Measurements from ENCODE around the gene WDR82.

Gene WDR82

GRCh38 chr3:52237006-52237656, 41.3 kb downstream of the WDR82 start:
- H3K4me1 Mint-ChIP-seq = peaks cover 45 to 95% of the 10 kb centered on the region in 2 donors
- peak overlapping the region; percentile 90 for H3K27ac Mint-ChIP-seq
- DNase-seq = no peak

DNA sequence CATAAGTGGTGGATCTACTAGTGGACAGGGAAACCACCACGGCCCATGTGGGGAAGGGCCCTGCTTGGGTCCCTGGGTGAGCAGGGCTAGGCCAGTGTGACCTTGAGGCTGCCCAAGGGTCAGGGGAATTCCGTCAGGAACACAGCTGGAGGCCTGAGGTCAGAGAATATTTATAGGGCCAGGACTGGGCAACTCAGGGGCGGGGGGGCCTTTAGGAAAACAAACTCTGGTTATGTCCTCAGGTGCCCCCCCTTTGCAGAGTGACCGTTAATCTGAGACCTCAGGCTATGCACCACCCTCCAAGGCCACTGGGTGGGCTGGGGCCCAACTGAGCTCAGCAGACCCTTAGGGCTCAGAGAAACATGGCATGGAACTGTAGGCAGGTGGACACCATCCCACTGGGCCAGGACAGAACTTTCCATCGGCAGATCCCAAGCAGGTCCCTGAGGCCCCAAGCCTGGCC, 42.0 kb downstream of the WDR82 start:
- DNase-seq (no peak), ATAC-seq (replicated peaks) (no peak)
- Mint-ChIP-seq H3K36me3 (peaks cover 33 to 52% of the 10 kb centered on the region in 2 donors), H3K27ac (peak overlapping the region; percentile 60), H3K4me3 (peak overlapping the region; percentile 36 to 46), H3K4me1 (peaks cover 48 to 95% of the 10 kb centered on the region in 2 donors), H3K9me3 (no peaks in the 10 kb centered on the region), H3K27me3 (no peaks in the 10 kb centered on the region)

More at GRCh38 chr3:52237006-52237656, 41.3 kb downstream of the WDR82 start:
- Mint-ChIP-seq H3K4me3 (peak overlapping the region; percentile 94), H3K36me3 (peaks cover 29 to 51% of the 10 kb centered on the region in 2 donors), H3K27me3 (no peaks in the 10 kb centered on the region), H3K9me3 (no peaks in the 10 kb centered on the region)
- ATAC-seq (replicated peaks) = no peak

DNA sequence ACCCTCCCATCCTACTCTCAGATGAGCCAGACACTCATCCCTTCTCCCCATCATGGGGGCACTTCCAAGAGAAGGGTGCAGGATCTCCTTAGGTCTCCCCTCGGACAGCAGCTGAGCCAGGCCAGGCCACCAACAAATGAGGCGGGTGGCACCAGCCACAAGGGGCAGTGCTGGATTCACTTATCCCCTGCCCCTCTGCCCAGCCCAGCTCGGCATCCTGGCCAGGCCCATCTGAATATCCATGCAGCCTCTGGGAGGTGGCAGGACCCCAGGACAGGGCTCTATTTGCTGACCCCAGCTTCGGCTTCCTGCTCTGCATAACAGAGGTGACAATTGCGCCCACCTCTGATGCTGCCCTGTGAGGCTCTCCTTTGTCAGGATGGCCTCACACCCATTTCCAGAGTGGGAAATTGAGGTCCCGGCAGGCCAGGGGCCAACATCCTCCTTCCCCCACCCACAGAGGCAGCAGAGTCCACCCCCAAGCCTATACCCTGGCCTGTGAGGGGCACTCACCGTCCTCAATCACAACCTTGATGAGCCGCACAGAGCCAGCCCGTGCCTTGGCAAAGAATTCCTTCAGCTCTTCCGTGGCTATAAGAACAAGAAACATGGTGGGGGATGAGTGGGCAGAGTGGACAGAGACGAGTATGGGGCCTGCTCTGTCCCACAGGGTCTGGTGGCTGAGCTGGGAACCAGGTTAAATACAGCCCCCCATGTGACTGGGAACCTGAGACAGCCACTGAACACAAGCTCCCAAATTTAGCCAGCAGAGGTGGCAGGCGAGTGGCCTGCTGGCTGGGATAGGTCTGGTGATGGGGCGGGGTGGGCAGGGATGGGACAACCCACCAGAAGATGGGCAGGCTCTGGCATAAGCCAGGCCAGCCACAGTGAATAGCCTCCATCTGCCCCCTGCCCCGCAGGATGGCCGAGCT, 43.7 kb downstream of the WDR82 start:
- DNase-seq (no peak), ATAC-seq (replicated peaks) (no peak)
- Mint-ChIP-seq H3K36me3 (peaks cover 41 to 52% of the 10 kb centered on the region in 2 donors), H3K27me3 (no peaks in the 10 kb centered on the region), H3K4me1 (peaks cover 38 to 88% of the 10 kb centered on the region in 2 donors), H3K9me3 (no peaks in the 10 kb centered on the region), H3K27ac (peak overlapping the region; percentile 62), H3K4me3 (no peak overlapping the region)

- Mint-ChIP-seq H3K27ac (peak overlapping the region; percentile 62), H3K36me3 (peaks cover 44 to 54% of the 10 kb centered on the region in 2 donors), H3K4me3 (no peak overlapping the region), H3K9me3 (no peaks in the 10 kb centered on the region), H3K4me1 (peaks cover 36 to 81% of the 10 kb centered on the region in 2 donors), H3K27me3 (no peaks in the 10 kb centered on the region)
- DNase-seq = no peak
- no peak for ATAC-seq (replicated peaks)
Observed at GRCh38 chr3:52233968-52234367, 44.5 kb downstream of the WDR82 start.

GRCh38 chr3:52233108-52233591, 45.3 kb downstream of the WDR82 start:
- H3K9me3 Mint-ChIP-seq = no peaks in the 10 kb centered on the region
- DNase-seq (no peak), ATAC-seq (replicated peaks) (no peak)
- peaks cover 44 to 51% of the 10 kb centered on the region in 2 donors for H3K36me3 Mint-ChIP-seq
- no peak overlapping the region for H3K27ac Mint-ChIP-seq
- H3K27me3 Mint-ChIP-seq = no peaks in the 10 kb centered on the region
- peaks cover 34 to 78% of the 10 kb centered on the region in 2 donors for H3K4me1 Mint-ChIP-seq
- H3K4me3 Mint-ChIP-seq = no peak overlapping the region

DNA sequence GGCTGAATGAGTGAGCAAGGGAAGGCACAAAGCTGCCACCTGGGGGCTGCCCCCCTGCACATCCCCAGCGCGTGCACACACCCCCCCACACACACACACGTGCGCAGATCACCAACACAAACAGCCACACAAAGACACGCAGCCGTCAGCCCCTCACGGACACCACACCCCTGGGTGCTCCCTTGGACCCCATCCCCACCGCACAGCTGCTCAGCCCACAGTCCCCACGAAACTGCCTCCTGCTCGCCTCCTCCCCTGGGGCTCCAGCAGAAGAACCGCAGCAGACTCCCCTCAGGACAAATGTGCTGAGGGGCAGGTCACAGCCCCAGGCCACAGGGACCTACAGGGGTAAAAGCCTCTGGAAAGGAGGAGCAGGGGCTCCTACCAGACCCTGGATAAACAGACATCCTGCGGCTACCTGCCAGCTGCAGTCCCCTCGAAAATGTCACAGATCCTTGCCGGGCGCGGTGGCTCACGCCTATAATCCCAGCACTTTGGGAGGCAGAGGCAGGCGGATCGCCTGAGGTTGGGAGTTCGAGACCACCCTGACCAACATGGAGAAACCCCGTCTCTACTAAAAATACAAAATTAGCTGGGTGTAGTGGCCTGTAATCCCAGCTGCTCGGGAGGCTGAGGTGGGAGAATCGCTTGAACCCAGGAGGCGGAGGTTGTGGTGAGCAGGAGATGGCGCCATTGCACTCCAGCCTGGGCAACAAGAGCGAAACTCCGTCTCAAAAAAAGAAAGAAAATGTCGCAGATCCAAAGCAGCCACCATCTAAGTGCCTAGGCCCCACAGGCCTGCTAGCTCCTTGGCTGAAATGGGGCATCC, 46.0 kb downstream of the WDR82 start:
- DNase-seq = no peak
- Mint-ChIP-seq H3K27me3 (no peaks in the 10 kb centered on the region), H3K9me3 (no peaks in the 10 kb centered on the region), H3K4me3 (peak overlapping the region in 1 of 2 donors; percentile 36), H3K27ac (peak overlapping the region; percentile 81), H3K4me1 (peaks cover 31 to 78% of the 10 kb centered on the region in 2 donors), H3K36me3 (peaks cover 46 to 55% of the 10 kb centered on the region in 2 donors)
- no peak for ATAC-seq (replicated peaks)

DNA sequence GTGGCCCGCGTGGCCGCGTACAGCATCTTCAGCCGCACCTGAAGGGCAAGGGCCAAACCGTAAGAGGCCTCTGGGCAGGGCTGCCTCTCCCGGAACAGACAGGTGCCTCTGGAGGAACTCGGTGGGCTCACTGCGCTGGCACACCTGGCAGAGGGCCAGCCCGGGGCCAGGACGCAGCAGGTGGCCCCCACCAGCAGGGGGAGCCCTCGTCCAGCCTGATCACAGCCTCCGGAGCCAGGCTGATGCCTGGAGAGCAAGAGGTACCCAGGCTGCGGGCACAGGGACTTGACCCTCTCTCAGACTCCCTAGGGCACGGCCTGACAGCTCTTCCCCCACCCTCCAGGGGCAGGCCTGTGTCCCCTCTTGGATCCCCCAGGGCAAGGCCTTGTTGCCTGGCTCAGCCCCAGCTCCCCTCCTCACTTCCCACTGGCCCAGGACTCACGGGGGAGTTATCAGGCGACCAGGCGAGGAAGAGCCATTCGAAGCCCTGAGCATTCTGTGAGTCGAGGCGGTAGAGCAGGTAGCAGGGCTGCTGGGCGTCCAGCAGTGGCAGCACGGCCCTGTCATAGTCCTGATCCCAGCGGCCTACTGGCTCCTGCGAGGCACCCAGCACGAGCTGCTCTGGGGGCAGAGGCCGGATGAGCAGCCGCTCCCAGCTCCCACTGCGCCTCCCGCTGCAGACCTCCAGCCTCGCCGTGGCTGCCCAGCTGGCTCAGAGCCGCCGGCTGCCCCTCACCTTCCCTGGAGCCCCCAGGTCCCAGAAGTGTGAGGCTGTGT, 46.8 kb downstream of the WDR82 start:
- DNase-seq (peak; percentile 69), ATAC-seq (replicated peaks) (peak; percentile 88 to 90)
- Mint-ChIP-seq H3K9me3 (no peaks in the 10 kb centered on the region), H3K36me3 (peaks cover 48 to 54% of the 10 kb centered on the region in 2 donors), H3K27ac (peak overlapping the region; percentile 77), H3K27me3 (no peaks in the 10 kb centered on the region), H3K4me1 (peaks cover 29 to 78% of the 10 kb centered on the region in 2 donors), H3K4me3 (peak overlapping the region; percentile 33 to 59)

- Mint-ChIP-seq H3K4me1 (peaks cover 30 to 78% of the 10 kb centered on the region in 2 donors), H3K4me3 (peak overlapping the region in 1 of 2 donors; percentile 32), H3K36me3 (peaks cover 45 to 50% of the 10 kb centered on the region in 2 donors), H3K9me3 (no peaks in the 10 kb centered on the region), H3K27me3 (no peaks in the 10 kb centered on the region), H3K27ac (peak overlapping the region; percentile 77)
- DNase-seq = no peak
- ATAC-seq (replicated peaks) = no peak
Observed at GRCh38 chr3:52230889-52231499, 47.5 kb downstream of the WDR82 start.

GRCh38 chr3:52230461-52230860, 48.0 kb downstream of the WDR82 start:
- H3K36me3 Mint-ChIP-seq = peaks cover 43 to 48% of the 10 kb centered on the region in 2 donors
- H3K4me1 Mint-ChIP-seq = peaks cover 31 to 78% of the 10 kb centered on the region in 2 donors
- no peaks in the 10 kb centered on the region for H3K9me3 Mint-ChIP-seq
- no peak overlapping the region for H3K4me3 Mint-ChIP-seq
- peak overlapping the region; percentile 51 for H3K27ac Mint-ChIP-seq
- no peaks in the 10 kb centered on the region for H3K27me3 Mint-ChIP-seq
- ATAC-seq (replicated peaks) = no peak
- DNase-seq = no peak

GRCh38 chr3:52229656-52230055, 48.8 kb downstream of the WDR82 start:
- Mint-ChIP-seq H3K27me3 (no peaks in the 10 kb centered on the region), H3K9me3 (no peaks in the 10 kb centered on the region), H3K36me3 (peaks cover 42 to 49% of the 10 kb centered on the region in 2 donors), H3K4me1 (peaks cover 32 to 78% of the 10 kb centered on the region in 2 donors), H3K27ac (no peak overlapping the region), H3K4me3 (no peak overlapping the region)
- DNase-seq (no peak), ATAC-seq (replicated peaks) (no peak)

- Mint-ChIP-seq H3K4me1 (peaks cover 40 to 78% of the 10 kb centered on the region in 2 donors), H3K4me3 (no peak overlapping the region), H3K27me3 (no peaks in the 10 kb centered on the region), H3K27ac (no peak overlapping the region), H3K9me3 (no peaks in the 10 kb centered on the region), H3K36me3 (peaks cover 39 to 52% of the 10 kb centered on the region in 2 donors)
- ATAC-seq (replicated peaks) = no peak
- DNase-seq = no peak
Observed at GRCh38 chr3:52228751-52229291, 49.6 kb downstream of the WDR82 start.

DNA sequence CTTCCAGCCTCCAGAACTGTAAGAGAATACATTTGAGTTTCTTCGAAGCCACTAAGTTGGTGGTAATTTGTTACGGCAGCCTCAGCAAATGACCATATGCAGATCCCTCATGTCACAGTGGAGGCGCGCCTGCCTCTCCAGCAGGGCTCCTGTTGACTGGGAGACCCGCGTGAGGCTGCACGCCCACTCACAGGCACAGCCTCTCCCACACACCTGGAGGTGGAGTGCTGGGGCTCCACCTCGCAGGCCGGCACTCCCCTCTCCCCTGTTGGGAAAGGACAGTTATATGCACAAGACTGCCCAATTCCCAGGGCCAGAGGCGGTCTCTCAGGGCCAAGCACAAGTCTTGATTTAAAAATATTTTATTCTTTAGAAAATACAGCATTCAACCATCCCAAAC, 50.2 kb downstream of the WDR82 start:
- H3K27me3 Mint-ChIP-seq = no peaks in the 10 kb centered on the region
- no peak for DNase-seq
- ATAC-seq (replicated peaks) = no peak
- H3K4me1 Mint-ChIP-seq = peaks cover 46 to 78% of the 10 kb centered on the region in 2 donors
- H3K27ac Mint-ChIP-seq = no peak overlapping the region
- H3K36me3 Mint-ChIP-seq = peaks cover 39 to 54% of the 10 kb centered on the region in 2 donors
- H3K9me3 Mint-ChIP-seq = no peaks in the 10 kb centered on the region
- H3K4me3 Mint-ChIP-seq = no peak overlapping the region
